Osteoblast (primary cell): ENCODE measurements around the gene PRPSAP1. TPM values are rescaled to one million over a fixed set of nuclear protein-coding genes. Genes with fewer than 3 reads are reported as not detected.

ENCODE experiments used
- DNase-seq: peaks from one replicate; pipeline ENCODE4 v3.0.0; 2011; ENCODE audit warnings: low spot score, mixed read lengths; ENCODE audit not compliant: insufficient read length; ENCODE audit errors: missing footprints
- H2AFZ ChIP-seq: 2 replicates; pipeline ENCODE4 v1.6.0; 2011; ENCODE audit warnings: mild to moderate bottlenecking, low read length
- H3K27ac ChIP-seq: 2 replicates; pipeline ENCODE4 v1.5.1; 2011; ENCODE audit warnings: mild to moderate bottlenecking, low read depth, low read length, moderate library complexity
- H3K27me3 ChIP-seq: 2 replicates; pipeline ENCODE4 v1.6.0; 2012; ENCODE audit warnings: mild to moderate bottlenecking, control low read depth, inconsistent platforms, low read length, moderate library complexity; ENCODE audit not compliant: insufficient read depth
- H3K36me3 ChIP-seq: 2 replicates; pipeline ENCODE4 v1.5.1; 2011; ENCODE audit warnings: mild to moderate bottlenecking, low read length, control low read depth, moderate library complexity; ENCODE audit not compliant: insufficient read depth
- H3K4me1 ChIP-seq: 2 replicates; pipeline ENCODE4 v1.5.1; 2011; ENCODE audit warnings: mild to moderate bottlenecking, low read length, control low read depth, moderate library complexity; ENCODE audit not compliant: insufficient read depth
- H3K4me2 ChIP-seq: 2 replicates; pipeline ENCODE4 v1.6.0; 2011; ENCODE audit warnings: mild to moderate bottlenecking, low read length; ENCODE audit not compliant: insufficient read depth
- H3K4me3 ChIP-seq: fragments of 200-600 bp; sonication (generic); 3 replicates; pipeline ENCODE4 v1.5.1; 2012; ENCODE audit warnings: mild to moderate bottlenecking, low read length, inconsistent platforms; ENCODE audit not compliant: insufficient read depth
- H3K79me2 ChIP-seq: 2 replicates; pipeline ENCODE4 v1.6.0; 2012; ENCODE audit warnings: mild to moderate bottlenecking, low read length, control low read depth, inconsistent platforms; ENCODE audit not compliant: insufficient read depth
- H3K9me3 ChIP-seq: 2 replicates; pipeline ENCODE4 v1.5.1; 2011; ENCODE audit warnings: low read depth, low read length, control low read depth
- H4K20me1 ChIP-seq: 2 replicates; pipeline ENCODE4 v1.6.0; 2012; ENCODE audit warnings: mild to moderate bottlenecking, low read length, control low read depth; ENCODE audit not compliant: insufficient read depth
- total RNA-seq: library from RNA; depleted of rRNA; stranded (reverse); fragments of >200 nt; gene quantifications from 2 replicates; pipeline ENCODE4 v1.2.3, GENCODE V29; 2012
- TF ChIP-seq, protein P1 (sequence below): IDR thresholded peaks from 2 replicates; pipeline ENCODE4 v1.5.1; 2011; ENCODE audit warnings: mild to moderate bottlenecking, low read depth, low read length, moderate library complexity; ENCODE audit errors: extremely low read depth

Gene PRPSAP1
- total RNA-seq, 1 donor, result 79.6 TPM

DNA sequence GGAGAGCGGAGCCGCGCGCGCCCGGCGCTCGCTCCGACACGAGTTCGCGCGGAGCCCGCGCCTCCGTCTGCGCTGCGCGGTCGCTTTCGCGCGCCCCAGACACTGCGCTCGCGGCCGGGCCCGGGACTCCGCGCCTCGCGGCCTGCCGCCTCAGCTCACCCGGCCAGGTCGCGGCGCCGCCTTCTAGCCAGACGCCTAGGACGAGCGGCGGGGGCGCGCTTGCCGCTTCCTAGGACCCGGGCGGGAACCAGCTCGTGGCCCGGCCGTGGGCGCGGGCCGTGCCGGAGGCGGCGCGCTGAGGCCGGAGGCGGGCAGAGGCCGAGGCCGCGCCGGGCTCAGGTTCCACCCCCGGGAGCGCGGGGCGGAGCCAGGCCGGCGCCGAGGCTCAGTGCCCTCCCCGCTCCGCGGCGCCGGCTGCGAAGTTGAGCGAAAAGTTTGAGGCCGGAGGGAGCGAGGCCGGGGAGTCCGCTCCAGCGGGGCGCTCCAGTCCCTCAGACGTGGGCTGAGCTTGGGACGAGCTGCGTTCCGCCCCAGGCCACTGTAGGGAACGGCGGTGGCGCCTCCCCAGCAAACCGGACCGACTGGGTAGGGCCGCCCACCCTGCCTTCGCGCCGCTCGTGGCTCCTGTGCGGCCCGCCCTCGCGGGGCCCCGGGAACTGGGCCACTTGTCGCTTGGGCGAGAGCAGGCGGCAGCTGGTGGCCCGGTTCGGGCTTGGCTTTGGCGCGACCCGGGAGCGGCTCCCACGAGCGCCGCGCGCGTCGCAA, 30.7 kb upstream of the PRPSAP1 start, which contains the start of gene SPHK1:
Gene SPHK1, plus strand, starts transcription at position 388 of the 765 bp plus-strand sequence. CDS start 1,036 bp downstream, outside the sequence.
- peak; percentile 99 for DNase-seq
- H3K27me3 ChIP-seq, result no peaks in the 10 kb centered on the region

DNA sequence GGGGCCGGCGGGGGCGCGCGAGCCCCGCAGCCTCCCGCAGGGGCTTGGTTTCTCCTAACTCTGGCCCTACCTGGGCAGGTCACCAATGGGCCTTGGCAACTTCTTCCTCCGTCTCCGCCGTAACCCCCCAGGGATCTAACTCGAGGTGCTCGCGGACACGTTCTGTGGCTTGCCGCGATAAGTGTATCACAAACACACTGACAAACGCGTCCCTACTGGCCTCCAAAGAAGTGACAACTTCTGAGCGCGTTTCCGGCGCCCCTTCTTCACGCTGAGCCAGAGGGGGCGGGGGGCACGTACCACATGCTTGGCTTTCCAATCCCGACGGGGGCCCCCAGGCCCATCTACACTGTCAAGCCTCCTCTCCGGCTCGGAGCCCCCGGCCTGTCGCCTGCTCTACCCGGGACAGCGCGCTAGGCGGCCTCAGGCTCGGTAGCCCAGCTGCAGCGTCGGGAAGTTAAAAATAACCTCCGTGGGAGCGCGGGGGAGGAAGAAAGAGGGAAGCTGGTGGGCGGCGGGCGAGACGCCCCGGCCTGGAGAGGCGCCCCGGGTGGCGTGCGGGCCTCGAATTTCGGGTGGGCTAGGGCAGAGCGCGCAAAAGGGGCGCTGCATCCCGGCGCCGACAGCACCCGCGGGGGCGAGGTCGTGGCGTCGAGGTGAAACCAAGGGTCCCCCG, 30.0 kb upstream of the PRPSAP1 start:
- DNase-seq, result peak; percentile 95
- H3K27me3 ChIP-seq, result no peaks in the 10 kb centered on the region
- peaks cover 35% of the 10 kb centered on the region for H3K4me1 ChIP-seq
- H2AFZ ChIP-seq, result peak overlapping the region; percentile 41
- H3K79me2 ChIP-seq, result peaks cover 36% of the 10 kb centered on the region
- peak overlapping the region; percentile 88 for H3K4me2 ChIP-seq
- H3K27ac ChIP-seq, result peak overlapping the region; percentile 97
- TF ChIP-seq, protein P1, sequence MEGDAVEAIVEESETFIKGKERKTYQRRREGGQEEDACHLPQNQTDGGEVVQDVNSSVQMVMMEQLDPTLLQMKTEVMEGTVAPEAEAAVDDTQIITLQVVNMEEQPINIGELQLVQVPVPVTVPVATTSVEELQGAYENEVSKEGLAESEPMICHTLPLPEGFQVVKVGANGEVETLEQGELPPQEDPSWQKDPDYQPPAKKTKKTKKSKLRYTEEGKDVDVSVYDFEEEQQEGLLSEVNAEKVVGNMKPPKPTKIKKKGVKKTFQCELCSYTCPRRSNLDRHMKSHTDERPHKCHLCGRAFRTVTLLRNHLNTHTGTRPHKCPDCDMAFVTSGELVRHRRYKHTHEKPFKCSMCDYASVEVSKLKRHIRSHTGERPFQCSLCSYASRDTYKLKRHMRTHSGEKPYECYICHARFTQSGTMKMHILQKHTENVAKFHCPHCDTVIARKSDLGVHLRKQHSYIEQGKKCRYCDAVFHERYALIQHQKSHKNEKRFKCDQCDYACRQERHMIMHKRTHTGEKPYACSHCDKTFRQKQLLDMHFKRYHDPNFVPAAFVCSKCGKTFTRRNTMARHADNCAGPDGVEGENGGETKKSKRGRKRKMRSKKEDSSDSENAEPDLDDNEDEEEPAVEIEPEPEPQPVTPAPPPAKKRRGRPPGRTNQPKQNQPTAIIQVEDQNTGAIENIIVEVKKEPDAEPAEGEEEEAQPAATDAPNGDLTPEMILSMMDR, result peak; percentile 12
- H3K9me3 ChIP-seq, result no peaks in the 10 kb centered on the region
- H3K36me3 ChIP-seq, result peaks cover 21% of the 10 kb centered on the region
- peak overlapping the region; percentile 90 for H3K4me3 ChIP-seq
- peaks cover 24% of the 10 kb centered on the region for H4K20me1 ChIP-seq

More for the DNA sequence above, 30.7 kb upstream of the PRPSAP1 start, which contains the start of gene SPHK1:
- H3K4me3 ChIP-seq, result peak within 1 kb of the TSS; percentile 90
- peaks cover 36% of the 10 kb centered on the region for H3K79me2 ChIP-seq
- H2AFZ ChIP-seq, result peak within 1 kb of the TSS; percentile 56
- H3K9me3 ChIP-seq, result no peaks in the 10 kb centered on the region
- H3K36me3 ChIP-seq, result peaks cover 21% of the 10 kb centered on the region
- peak within 1 kb of the TSS; percentile 88 for H3K4me2 ChIP-seq
- H3K27ac ChIP-seq, result peak within 1 kb of the TSS; percentile 97
- peaks cover 30% of the 10 kb centered on the region for H4K20me1 ChIP-seq
- H3K4me1 ChIP-seq, result peaks cover 35% of the 10 kb centered on the region
- TF ChIP-seq, protein P1, result no peak

DNA sequence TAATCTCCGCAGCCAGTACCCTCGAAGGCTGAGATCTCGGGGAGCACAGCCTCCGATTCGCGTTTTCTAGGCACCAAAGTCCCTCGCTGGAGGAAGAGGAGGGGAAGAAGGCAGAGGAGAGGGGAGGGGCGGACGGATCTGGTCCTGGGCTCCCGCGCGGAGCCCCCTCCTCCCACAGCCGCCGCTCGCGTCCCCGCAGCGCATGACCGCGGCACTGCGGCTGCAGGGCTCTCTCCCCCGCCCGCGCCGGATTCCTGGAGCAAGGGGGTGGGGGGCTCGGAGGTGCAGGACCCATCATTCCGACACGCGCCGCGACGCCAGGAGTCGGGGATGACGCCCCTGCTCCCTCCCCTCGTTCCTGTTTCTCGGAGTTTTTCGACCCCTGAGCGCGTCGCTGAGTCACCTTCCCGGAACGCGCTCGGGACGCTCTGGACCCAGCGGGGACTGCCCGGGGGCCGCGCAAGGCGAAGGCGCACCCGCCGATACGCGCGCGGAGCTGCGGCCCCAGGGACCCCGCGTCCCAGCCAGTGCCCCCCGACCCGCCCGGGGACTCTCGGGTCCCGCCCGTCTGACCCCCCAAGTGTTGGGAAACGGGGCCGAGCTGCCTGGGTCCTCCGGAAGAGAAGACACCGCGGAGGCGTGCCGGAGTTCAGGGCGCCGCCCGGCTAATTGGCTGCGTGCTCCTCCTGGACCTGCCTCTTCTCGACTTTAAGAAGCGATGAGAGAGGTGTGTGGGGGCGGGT, 29.3 kb upstream of the PRPSAP1 start:
- H3K4me1 ChIP-seq, result peaks cover 34% of the 10 kb centered on the region
- H2AFZ ChIP-seq, result peak overlapping the region; percentile 65
- peaks cover 20% of the 10 kb centered on the region for H3K36me3 ChIP-seq
- peak; percentile 96 for DNase-seq
- H3K4me3 ChIP-seq, result peak overlapping the region; percentile 90
- H3K27ac ChIP-seq, result peak overlapping the region; percentile 97
- no peaks in the 10 kb centered on the region for H3K27me3 ChIP-seq
- peaks cover 22% of the 10 kb centered on the region for H4K20me1 ChIP-seq
- no peaks in the 10 kb centered on the region for H3K9me3 ChIP-seq
- H3K79me2 ChIP-seq, result peaks cover 34% of the 10 kb centered on the region
- H3K4me2 ChIP-seq, result peak overlapping the region; percentile 88
- TF ChIP-seq, protein P1, result no peak
